Choroid plexus epithelial cell (primary cell): ENCODE measurements around the gene PPOX.

ENCODE experiments used
- DNase-seq: peaks from one replicate; pipeline ENCODE4 v3.0.0-alpha.2; 2010; ENCODE audit warnings: low read depth
- H3K4me3 ChIP-seq: 2 replicates; pipeline ENCODE4 v1.5.1; 2011; ENCODE audit warnings: low read depth, mild to moderate bottlenecking, control low read depth, low read length, moderate library complexity
- TF ChIP-seq, protein P1 (sequence below): conservative IDR thresholded peaks from 2 replicates; pipeline ENCODE4 v1.5.1; 2011; ENCODE audit warnings: low read depth, mild to moderate bottlenecking, control low read depth, inconsistent platforms, low read length, moderate library complexity

The PPOX gene

DNA sequence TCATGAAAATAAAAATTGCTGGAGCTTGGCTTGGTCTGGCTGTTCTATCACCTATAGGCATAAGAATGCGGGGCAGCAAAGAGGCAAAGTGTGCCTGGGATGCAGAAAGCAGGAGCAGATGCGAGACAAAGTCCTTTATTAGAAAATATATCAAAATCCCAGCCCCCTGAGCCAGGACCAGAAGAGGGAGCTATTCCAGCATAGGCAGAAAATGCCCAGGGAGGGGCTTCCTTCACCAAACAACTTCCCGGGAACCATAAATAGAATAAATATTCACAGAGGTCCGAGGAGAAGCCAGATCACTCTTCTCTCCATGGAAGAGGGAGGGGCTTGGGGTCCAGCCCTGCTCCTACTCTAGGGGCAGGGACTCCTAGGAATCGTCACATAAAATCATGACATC, 5.0 kb downstream of the PPOX start:
- TF ChIP-seq, protein P1, sequence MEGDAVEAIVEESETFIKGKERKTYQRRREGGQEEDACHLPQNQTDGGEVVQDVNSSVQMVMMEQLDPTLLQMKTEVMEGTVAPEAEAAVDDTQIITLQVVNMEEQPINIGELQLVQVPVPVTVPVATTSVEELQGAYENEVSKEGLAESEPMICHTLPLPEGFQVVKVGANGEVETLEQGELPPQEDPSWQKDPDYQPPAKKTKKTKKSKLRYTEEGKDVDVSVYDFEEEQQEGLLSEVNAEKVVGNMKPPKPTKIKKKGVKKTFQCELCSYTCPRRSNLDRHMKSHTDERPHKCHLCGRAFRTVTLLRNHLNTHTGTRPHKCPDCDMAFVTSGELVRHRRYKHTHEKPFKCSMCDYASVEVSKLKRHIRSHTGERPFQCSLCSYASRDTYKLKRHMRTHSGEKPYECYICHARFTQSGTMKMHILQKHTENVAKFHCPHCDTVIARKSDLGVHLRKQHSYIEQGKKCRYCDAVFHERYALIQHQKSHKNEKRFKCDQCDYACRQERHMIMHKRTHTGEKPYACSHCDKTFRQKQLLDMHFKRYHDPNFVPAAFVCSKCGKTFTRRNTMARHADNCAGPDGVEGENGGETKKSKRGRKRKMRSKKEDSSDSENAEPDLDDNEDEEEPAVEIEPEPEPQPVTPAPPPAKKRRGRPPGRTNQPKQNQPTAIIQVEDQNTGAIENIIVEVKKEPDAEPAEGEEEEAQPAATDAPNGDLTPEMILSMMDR, result peak; percentile 50
- no peak overlapping the region for H3K4me3 ChIP-seq
- DNase-seq, result no peak

DNA sequence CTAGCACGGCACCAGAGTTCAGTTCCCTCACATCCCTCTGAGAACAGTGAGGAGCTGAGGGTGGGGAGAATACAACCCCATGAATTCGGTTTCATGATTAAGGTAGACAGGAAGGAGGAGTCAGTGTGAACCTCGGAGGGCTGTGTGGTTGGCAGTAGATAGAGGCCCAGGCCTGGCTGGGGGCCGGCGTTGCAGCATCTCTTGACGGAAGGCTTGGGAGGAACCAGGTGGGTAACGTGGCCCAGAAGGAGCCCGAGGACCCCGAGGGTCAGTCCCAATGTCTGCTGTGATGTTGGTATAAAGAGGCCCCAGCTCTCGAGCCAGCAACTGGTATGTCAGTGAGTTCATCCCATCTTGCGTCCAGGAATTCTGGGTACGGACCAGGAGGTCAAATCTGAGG, 5.5 kb downstream of the PPOX start:
- no peak overlapping the region for H3K4me3 ChIP-seq
- DNase-seq, result no peak
- TF ChIP-seq, protein P1, result no peak

DNA sequence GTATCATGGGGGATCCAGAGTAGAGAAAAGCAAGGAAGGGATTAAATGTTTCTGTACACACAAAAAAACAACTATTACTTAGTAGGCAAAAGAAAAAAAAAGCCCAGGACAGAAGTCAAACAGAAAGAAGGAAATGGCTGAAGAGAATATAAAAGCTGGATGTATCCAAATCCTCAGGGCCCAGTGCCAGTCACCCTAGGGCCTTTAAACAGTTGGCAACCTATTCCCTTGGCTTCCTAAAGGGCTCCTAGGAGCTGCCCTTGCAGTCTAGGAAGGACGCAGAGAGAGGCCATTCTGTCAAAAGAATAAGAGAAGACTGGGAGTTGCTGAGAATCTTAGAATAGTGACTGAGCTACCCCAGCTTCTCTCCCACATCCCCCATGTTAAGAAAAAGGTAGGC, 6.1 kb downstream of the PPOX start:
- H3K4me3 ChIP-seq, result no peak overlapping the region
- TF ChIP-seq, protein P1, result no peak
- DNase-seq, result no peak

DNA sequence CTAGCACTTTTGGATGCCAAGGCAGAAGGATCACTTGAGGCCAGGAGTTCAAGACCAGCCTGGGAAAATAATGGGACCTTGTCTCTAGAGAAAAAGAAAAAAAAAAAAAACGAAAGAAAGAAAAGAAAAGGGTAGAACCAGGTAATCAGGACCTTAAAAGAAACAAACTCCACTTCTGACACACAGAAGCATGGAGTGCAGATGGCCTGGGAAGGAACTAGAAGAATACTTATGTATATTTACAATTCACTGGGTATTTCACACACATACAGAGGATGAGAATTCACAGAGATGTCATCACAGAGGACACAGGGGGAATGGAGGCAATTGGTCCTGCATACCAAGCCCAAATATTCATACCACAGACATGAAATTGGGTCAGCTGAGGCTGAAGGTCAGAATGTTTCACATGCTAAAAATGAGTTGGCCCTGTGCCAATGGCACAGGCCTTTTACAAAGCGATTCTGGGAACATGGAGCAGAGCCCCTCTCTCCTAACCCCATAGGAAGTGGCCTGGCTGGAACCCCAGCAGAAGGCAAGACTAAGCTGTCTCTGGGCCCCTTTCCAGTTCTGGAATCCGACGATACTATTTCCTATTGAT, 6.7 kb downstream of the PPOX start:
- TF ChIP-seq, protein P1, result no peak
- peak; percentile 98 for DNase-seq
- no peak overlapping the region for H3K4me3 ChIP-seq

DNA sequence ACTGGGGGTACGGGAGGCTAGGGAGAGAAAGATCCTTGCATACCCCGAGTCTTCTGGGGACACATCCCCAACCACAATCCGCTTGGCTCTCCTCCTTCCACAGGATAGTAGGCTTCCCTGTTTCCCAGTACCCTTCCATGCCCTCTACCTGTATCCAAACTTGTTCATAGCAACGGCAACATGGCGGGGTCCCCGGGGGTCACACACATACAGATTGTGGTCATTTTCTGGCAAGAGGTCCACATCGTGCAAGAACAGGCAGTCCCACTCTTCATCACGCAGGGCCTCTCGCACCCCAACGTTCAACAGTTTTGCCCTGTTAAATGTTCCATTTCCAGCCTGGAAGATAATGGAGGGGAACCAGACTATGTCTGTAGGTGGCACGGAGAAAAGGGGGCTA, 7.5 kb downstream of the PPOX start:
- no peak overlapping the region for H3K4me3 ChIP-seq

DNA sequence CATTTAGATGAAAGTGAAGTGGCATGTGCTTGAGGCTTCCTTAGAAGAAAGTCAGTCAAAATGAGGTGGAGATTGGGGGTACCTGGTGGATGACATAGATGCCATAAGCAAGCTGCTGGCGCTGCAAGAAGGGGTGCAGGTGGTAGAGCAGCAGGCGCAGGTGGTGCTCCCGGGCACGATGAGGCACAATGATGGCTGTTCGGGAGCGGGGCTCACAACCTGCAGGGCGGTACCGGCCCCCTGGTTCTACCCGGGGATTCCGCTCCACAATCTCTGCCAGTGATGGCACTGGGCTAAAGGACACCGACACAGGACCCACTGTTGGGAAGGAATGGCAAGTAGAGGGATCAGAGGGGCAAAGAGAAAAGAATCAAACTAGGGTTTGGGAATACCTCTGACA, 8.7 kb downstream of the PPOX start:
- DNase-seq, result no peak
- TF ChIP-seq, protein P1, result no peak
- H3K4me3 ChIP-seq, result no peak overlapping the region

More for the DNA sequence above, 7.5 kb downstream of the PPOX start:
- TF ChIP-seq, protein P1, result no peak
- no peak for DNase-seq

DNA sequence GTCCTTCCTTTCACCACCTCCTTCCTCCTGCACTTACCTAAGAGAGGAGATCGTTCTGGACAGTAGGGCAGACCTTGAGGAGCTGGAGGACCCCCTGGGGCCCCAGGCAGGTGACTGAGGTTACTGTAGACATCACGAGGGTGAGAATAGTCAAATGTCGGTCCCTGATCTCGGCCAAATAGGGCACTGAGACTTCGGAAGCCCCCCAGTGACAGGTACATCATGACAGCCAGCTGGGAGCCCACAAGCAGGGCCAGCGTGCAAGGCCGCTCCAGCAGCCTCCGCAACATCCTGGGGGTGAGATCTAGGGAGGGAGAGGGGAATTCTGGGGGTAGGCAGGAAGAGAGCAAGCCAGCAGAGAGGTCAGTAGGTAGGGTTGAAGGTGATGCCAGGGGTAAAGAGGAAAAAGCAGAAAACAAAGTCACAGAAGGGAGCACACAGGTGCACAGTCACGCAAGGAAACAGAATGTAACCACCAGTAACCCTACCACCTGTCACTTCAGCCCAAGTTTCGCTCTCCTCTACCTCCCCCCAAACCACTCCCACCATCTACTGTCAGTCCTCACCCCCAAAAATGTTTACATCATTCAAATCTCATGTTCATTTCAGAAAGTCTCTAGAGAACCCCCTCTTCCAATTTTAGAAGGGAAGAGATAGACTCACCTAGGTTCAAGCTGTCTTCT, 9.7 kb downstream of the PPOX start:
- TF ChIP-seq, protein P1, result no peak
- peak overlapping the region; percentile 98 for H3K4me3 ChIP-seq
- no peak for DNase-seq
